ENCODE data around the gene SLC25A23. TPM values are rescaled to one million over a fixed set of nuclear protein-coding genes. Genes with fewer than 3 reads are reported as not detected.
"Not testable (repeated sequence)": the region's sequence is repeated elsewhere in the genome, so short reads cannot be mapped to it uniquely, and the experiment has no call there.

Gene SLC25A23
- total RNA-seq, 1 donor from 2014 or later, result 110 TPM

- intact Hi-C loops (cut with micrococcal nuclease), result no loop called here
Measured at GRCh38 chr19:6413721-6414643, 45.6 kb downstream of the SLC25A23 start.

GRCh38 chr19:6413291-6413690 lies 46.3 kb downstream of the SLC25A23 start:
- DNase-seq (no peak), ATAC-seq (no peak)
- intact Hi-C loops (cut with micrococcal nuclease), result no loop called here

More at GRCh38 chr19:6413721-6414643, 45.6 kb downstream of the SLC25A23 start:
- no peak for DNase-seq
- no peak for ATAC-seq

- intact Hi-C loops (cut with micrococcal nuclease), result no loop called here
- ATAC-seq (peak; percentile 47), DNase-seq (peak; percentile 48)
Measured at GRCh38 chr19:6412447-6413091, 47.0 kb downstream of the SLC25A23 start.

GRCh38 chr19:6412061-6412446 lies 47.5 kb downstream of the SLC25A23 start:
- intact Hi-C loops (cut with micrococcal nuclease), result no loop called here
- ATAC-seq, result peak; percentile 10
- no peak for DNase-seq

- DNase-seq, result no peak
- no peak for ATAC-seq
- intact Hi-C loops (cut with micrococcal nuclease), result no loop called here
Measured at GRCh38 chr19:6409346-6409745, 50.2 kb downstream of the SLC25A23 start.

GRCh38 chr19:6406401-6406800 lies 53.2 kb downstream of the SLC25A23 start:
- DNase-seq, result no peak
- no peak for ATAC-seq
- intact Hi-C loops (cut with micrococcal nuclease), result no loop called here

GRCh38 chr19:6402837-6403608 lies 56.6 kb downstream of the SLC25A23 start:
- peak; percentile 26 for ATAC-seq
- intact Hi-C loops (cut with micrococcal nuclease), result no loop called here
- DNase-seq, result peak; percentile 59

- ATAC-seq (no peak), DNase-seq (no peak)
- intact Hi-C loops (cut with micrococcal nuclease), result no loop called here
Measured at GRCh38 chr19:6402058-6402457, 57.5 kb downstream of the SLC25A23 start.

- ATAC-seq; intact Hi-C loops (cut with micrococcal nuclease); DNase-seq: not testable (repeated sequence)
Measured at GRCh38 chr19:6400062-6400944, 59.3 kb downstream of the SLC25A23 start.

GRCh38 chr19:6396305-6396704 lies 63.3 kb downstream of the SLC25A23 start:
- DNase-seq (no peak), ATAC-seq (no peak)
- intact Hi-C loops (cut with micrococcal nuclease), result no loop called here

- ATAC-seq (no peak), DNase-seq (no peak)
- intact Hi-C loops (cut with micrococcal nuclease), result no loop called here
Measured at GRCh38 chr19:6394831-6395230, 64.8 kb downstream of the SLC25A23 start.

- DNase-seq (no peak), ATAC-seq (no peak)
- intact Hi-C loops (cut with micrococcal nuclease), result no loop called here
Measured at GRCh38 chr19:6393983-6394412, 65.6 kb downstream of the SLC25A23 start.

GRCh38 chr19:6393074-6393982 lies 66.3 kb downstream of the SLC25A23 start, which contains the start of gene GTF2F1:
GTF2F1 (minus strand) TSS chr19:6393164; CDS start chr19:6392995, 169 bp downstream.
- peak; percentile 97 for DNase-seq
- peak; percentile 95 for ATAC-seq
- intact Hi-C loops (cut with micrococcal nuclease), result no loop called here

GRCh38 chr19:6392221-6393073 lies 67.1 kb downstream of the SLC25A23 start:
- intact Hi-C loops (cut with micrococcal nuclease), result no loop called here
- DNase-seq (no peak), ATAC-seq (no peak)
